ENCODE measurements around the gene ADIRF. TPM values are rescaled to one million over a fixed set of nuclear protein-coding genes. Genes with fewer than 3 reads are reported as not detected.
A peak's percentile ranks its signal among the peaks of the same experiment; 100 is the strongest.
"Not testable (repeated sequence)": the region's sequence is repeated elsewhere in the genome, so short reads cannot be mapped to it uniquely, and the experiment has no call there.

Gene ADIRF
- total RNA-seq, 1 experiment from 2014 or later: not detected

- DNase-seq (ENCODE audit: low spot score): no peak
These were observed 11.1 kb downstream of the ADIRF start for GRCh38 chr10:86979296-86979818.

GRCh38 chr10:86979977-86980448, 11.7 kb downstream of the ADIRF start:
- DNase-seq (ENCODE audit: low spot score): no peak

- DNase-seq (ENCODE audit: low spot score): not testable (repeated sequence)
These were observed 12.7 kb downstream of the ADIRF start for GRCh38 chr10:86981020-86981419.

- DNase-seq (ENCODE audit: low spot score): no peak
These were observed 13.4 kb downstream of the ADIRF start for GRCh38 chr10:86981716-86982115.

- not testable (repeated sequence) for DNase-seq (ENCODE audit: low spot score)
These were observed 16.2 kb downstream of the ADIRF start for GRCh38 chr10:86984498-86984897.

- DNase-seq (ENCODE audit: low spot score): no peak
These were observed 20.2 kb downstream of the ADIRF start for GRCh38 chr10:86988520-86988919.

- not testable (repeated sequence) for DNase-seq (ENCODE audit: low spot score)
These were observed 23.1 kb downstream of the ADIRF start for GRCh38 chr10:86991362-86991761.

GRCh38 chr10:86992456-86992855, 24.2 kb downstream of the ADIRF start:
- DNase-seq (ENCODE audit: low spot score): no peak

GRCh38 chr10:86992929-86993328, 24.6 kb downstream of the ADIRF start:
- DNase-seq (ENCODE audit: low spot score): no peak

GRCh38 chr10:86999802-87000403, 31.6 kb downstream of the ADIRF start:
- not testable (repeated sequence) for DNase-seq (ENCODE audit: low spot score)

GRCh38 chr10:87000491-87000890, 32.2 kb downstream of the ADIRF start:
- DNase-seq (ENCODE audit: low spot score): peak; percentile 6

- not testable (repeated sequence) for DNase-seq (ENCODE audit: low spot score)
These were observed 38.8 kb downstream of the ADIRF start for GRCh38 chr10:87007124-87007523.

- DNase-seq (ENCODE audit: low spot score): not testable (repeated sequence)
These were observed 39.4 kb downstream of the ADIRF start for GRCh38 chr10:87007674-87008073.

- DNase-seq (ENCODE audit: low spot score): not testable (repeated sequence)
These were observed 40.0 kb downstream of the ADIRF start for GRCh38 chr10:87008303-87008702.

GRCh38 chr10:87009134-87009696, 40.9 kb downstream of the ADIRF start:
- not testable (repeated sequence) for DNase-seq (ENCODE audit: low spot score)

GRCh38 chr10:87013528-87013927, 45.2 kb downstream of the ADIRF start:
- not testable (repeated sequence) for DNase-seq (ENCODE audit: low spot score)

- not testable (repeated sequence) for DNase-seq (ENCODE audit: low spot score)
These were observed 46.9 kb downstream of the ADIRF start for GRCh38 chr10:87014986-87015716.

GRCh38 chr10:87018127-87018526, 49.8 kb downstream of the ADIRF start:
- not testable (repeated sequence) for DNase-seq (ENCODE audit: low spot score)

- DNase-seq (ENCODE audit: low spot score): not testable (repeated sequence)
These were observed 50.8 kb downstream of the ADIRF start for GRCh38 chr10:87019066-87019465.

- DNase-seq (ENCODE audit: low spot score): peak; percentile 26
These were observed 51.2 kb downstream of the ADIRF start for GRCh38 chr10:87019504-87019903.

- peak; percentile 19 for DNase-seq (ENCODE audit: low spot score)
These were observed 51.8 kb downstream of the ADIRF start, which contains the start of gene FAM25A for GRCh38 chr10:87020056-87020455. FAM25A (plus strand) TSS chr10:87020294; CDS start chr10:87020325, 31 bp downstream.
